Chondrocyte (in vitro differentiated cells): ENCODE results near the gene SPP2. TPM values are rescaled to one million over a fixed set of nuclear protein-coding genes. Genes with fewer than 3 reads are reported as not detected.
A peak's percentile ranks its signal among the peaks of the same experiment; 100 is the strongest.

Source experiments
- DNase-seq: peaks from one replicate; pipeline ENCODE4 v3.0.0; 2021; ENCODE audit warnings: mixed read lengths, low spot score
- H3K27ac Mint-ChIP-seq: one replicate; pipeline ENCODE4 v1.8.0; 2021; ENCODE audit warnings: mild to moderate bottlenecking, moderate library complexity, mixed read lengths; ENCODE audit not compliant: unreplicated experiment
- H3K27me3 Mint-ChIP-seq: 2 replicates; pipeline ENCODE4 v1.8.0; 2021; ENCODE audit warnings: low read depth, mixed read lengths
- H3K36me3 Mint-ChIP-seq: 2 replicates; pipeline ENCODE4 v1.8.0; 2021; ENCODE audit warnings: low read depth, mixed read lengths
- H3K4me1 Mint-ChIP-seq: 2 replicates; pipeline ENCODE4 v1.8.0; 2021; ENCODE audit warnings: low read depth, mild to moderate bottlenecking, mixed read lengths
- H3K4me3 Mint-ChIP-seq: one replicate; pipeline ENCODE4 v1.8.0; 2021; ENCODE audit warnings: mild to moderate bottlenecking, moderate library complexity, mixed read lengths; ENCODE audit not compliant: unreplicated experiment
- H3K9me3 Mint-ChIP-seq: 2 replicates; pipeline ENCODE4 v1.8.0; 2021; ENCODE audit warnings: low read depth, mixed read lengths
- total RNA-seq: library from RNA; stranded (reverse); gene quantifications from 3 replicates; pipeline ENCODE4 v1.2.1, GENCODE V29; 2021
- TF ChIP-seq, protein P1 (sequence below): fragments of 200-600 bp; sonication (generic); IDR thresholded peaks from 2 replicates; pipeline ENCODE4 v1.5.0; 2021; ENCODE audit warnings: antibody characterized with exemption, mild to moderate bottlenecking, moderate library complexity

The SPP2 gene
- total RNA-seq, 1 donor from 2014 or later: not detected

DNA sequence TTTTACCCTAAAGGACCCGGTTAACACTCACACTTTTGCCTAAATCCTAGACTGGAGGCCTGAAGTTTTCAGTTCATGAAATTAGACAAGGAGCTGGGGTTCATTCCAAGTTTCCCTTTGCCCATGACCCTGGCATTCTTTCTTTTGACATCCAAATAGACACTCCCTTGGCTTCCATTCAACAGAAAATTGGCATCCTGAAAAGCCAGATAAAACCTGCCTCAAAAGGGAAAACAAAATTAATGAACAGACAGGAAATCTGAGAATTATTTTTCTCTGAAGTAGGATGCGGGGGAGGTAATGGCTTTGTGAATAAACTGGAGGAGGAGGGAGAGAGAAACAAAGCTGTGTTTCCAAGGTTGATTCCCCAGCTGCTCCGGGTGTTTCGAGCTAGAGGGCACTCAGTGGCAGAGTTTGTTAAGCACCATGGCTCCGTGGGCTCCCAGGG lies 41.0 kb downstream of the SPP2 start:
- TF ChIP-seq, protein P1, sequence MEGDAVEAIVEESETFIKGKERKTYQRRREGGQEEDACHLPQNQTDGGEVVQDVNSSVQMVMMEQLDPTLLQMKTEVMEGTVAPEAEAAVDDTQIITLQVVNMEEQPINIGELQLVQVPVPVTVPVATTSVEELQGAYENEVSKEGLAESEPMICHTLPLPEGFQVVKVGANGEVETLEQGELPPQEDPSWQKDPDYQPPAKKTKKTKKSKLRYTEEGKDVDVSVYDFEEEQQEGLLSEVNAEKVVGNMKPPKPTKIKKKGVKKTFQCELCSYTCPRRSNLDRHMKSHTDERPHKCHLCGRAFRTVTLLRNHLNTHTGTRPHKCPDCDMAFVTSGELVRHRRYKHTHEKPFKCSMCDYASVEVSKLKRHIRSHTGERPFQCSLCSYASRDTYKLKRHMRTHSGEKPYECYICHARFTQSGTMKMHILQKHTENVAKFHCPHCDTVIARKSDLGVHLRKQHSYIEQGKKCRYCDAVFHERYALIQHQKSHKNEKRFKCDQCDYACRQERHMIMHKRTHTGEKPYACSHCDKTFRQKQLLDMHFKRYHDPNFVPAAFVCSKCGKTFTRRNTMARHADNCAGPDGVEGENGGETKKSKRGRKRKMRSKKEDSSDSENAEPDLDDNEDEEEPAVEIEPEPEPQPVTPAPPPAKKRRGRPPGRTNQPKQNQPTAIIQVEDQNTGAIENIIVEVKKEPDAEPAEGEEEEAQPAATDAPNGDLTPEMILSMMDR: no peak
- H3K4me1 Mint-ChIP-seq: peaks cover 14% of the 10 kb centered on the region
- H3K4me3 Mint-ChIP-seq: no peak overlapping the region
- H3K27ac Mint-ChIP-seq: no peak overlapping the region
- no peak for DNase-seq
- H3K27me3 Mint-ChIP-seq: no peaks in the 10 kb centered on the region
- peaks cover 5% of the 10 kb centered on the region for H3K36me3 Mint-ChIP-seq
- peaks cover 24% of the 10 kb centered on the region for H3K9me3 Mint-ChIP-seq

DNA sequence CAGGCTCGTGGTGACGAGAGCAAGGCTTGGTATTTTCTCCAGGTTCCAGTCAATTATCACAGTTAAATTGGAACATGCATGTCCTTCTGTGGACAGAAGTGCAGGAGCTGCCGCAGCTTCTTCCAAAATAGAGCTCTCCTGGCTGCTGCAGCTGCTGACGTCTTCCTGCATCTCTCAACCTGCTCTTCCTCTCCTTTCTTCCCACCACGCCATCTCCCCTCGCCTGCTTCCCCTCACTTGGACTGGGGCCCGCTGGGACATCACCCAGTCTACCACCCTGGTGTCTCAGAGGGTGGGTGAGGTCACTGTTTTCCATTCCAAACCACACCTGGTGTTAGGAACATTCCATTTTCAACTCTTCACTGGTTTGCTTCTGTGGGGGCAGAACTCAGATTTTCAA lies 41.4 kb downstream of the SPP2 start:
- H3K4me3 Mint-ChIP-seq: no peak overlapping the region
- TF ChIP-seq, protein P1: no peak
- peaks cover 14% of the 10 kb centered on the region for H3K4me1 Mint-ChIP-seq
- DNase-seq: no peak
- H3K9me3 Mint-ChIP-seq: peaks cover 22% of the 10 kb centered on the region
- no peaks in the 10 kb centered on the region for H3K27me3 Mint-ChIP-seq
- peak overlapping the region; percentile 58 for H3K27ac Mint-ChIP-seq
- H3K36me3 Mint-ChIP-seq: peaks cover 5% of the 10 kb centered on the region

DNA sequence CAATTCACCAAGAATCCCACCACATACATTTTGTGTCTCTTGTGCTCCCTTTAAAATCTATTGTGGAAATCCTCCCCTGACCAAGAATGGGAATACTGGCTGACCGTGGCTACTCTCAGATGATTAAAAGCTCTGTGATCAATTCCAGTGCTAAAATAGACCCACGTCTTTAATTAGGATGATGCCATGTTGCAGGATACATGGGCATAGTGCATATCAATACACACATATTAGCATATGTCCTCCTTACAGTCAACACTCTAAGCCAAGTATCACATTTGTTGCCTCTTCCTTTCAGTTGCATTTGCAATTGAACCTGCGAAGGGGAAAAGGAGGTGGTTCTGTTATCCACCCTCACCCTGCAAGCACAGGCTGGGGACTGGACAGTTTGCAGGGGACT lies 41.8 kb downstream of the SPP2 start:
- Mint-ChIP-seq H3K9me3 (peaks cover 18% of the 10 kb centered on the region), H3K4me1 (peaks cover 14% of the 10 kb centered on the region), H3K36me3 (peaks cover 5% of the 10 kb centered on the region), H3K27me3 (no peaks in the 10 kb centered on the region), H3K27ac (no peak overlapping the region), H3K4me3 (no peak overlapping the region)
- no peak for DNase-seq
- TF ChIP-seq, protein P1: no peak

DNA sequence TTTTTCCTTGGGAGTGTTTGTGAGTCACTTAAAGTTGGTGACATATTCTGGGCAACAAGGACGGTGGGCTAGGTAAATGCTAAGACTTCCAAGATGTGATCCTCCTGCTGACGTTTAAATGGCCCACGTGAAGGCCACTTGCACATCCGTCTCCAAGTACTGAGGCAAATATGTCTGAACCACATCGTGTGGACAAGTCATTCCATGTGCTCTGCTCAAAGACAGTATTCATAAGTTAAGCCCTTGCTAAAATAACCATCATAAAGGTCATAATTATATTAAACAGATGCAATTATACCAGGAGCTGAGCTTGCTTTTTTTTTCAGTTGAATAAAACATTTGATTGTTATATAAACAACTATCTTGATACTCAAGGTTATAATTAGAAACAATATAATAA lies 44.8 kb downstream of the SPP2 start:
- no peak for DNase-seq
- TF ChIP-seq, protein P1: no peak
- H3K27ac Mint-ChIP-seq: no peak overlapping the region
- no peaks in the 10 kb centered on the region for H3K9me3 Mint-ChIP-seq
- H3K27me3 Mint-ChIP-seq: no peaks in the 10 kb centered on the region
- H3K36me3 Mint-ChIP-seq: no peaks in the 10 kb centered on the region
- no peak overlapping the region for H3K4me3 Mint-ChIP-seq
- peaks cover 23% of the 10 kb centered on the region for H3K4me1 Mint-ChIP-seq

DNA sequence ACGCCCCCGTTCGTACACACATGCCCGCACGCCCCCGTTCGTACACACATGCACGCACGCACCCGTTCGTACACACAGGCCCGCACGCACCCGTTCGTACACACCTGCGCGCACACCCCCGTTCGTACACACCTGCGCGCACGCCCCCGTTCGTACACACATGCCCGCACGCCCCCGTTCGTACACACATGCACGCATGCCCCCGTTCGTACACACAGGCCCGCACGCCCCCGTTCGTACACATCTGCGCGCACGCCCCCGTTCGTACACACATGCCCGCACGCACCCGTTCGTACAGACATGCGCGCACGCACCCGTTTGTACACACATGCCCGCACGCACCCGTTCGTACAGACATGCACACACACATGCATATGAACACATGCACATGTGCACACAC lies 45.7 kb downstream of the SPP2 start:
- H3K4me1 Mint-ChIP-seq: peaks cover 21% of the 10 kb centered on the region
- H3K9me3 Mint-ChIP-seq: no peaks in the 10 kb centered on the region
- H3K36me3 Mint-ChIP-seq: no peaks in the 10 kb centered on the region
- no peak overlapping the region for H3K4me3 Mint-ChIP-seq
- DNase-seq: no peak
- TF ChIP-seq, protein P1: no peak
- no peak overlapping the region for H3K27ac Mint-ChIP-seq
- H3K27me3 Mint-ChIP-seq: peaks cover 2% of the 10 kb centered on the region
